DOHH2 (cell line): ENCODE data around the gene EVL.

Experiments
- H3F3A ChIP-seq: fragments of 200-600 bp; sonication (generic), shearing (Covaris generic); 2 replicates; pipeline ENCODE4 v1.6.0; 2016; ENCODE audit warnings: antibody characterized with exemption, mild to moderate bottlenecking; ENCODE audit not compliant: control insufficient read depth, insufficient read depth
- H3K27ac ChIP-seq: fragments of 200-600 bp; sonication (generic); 2 replicates; pipeline ENCODE4 v1.5.1; 2014; ENCODE audit warnings: low read depth, mild to moderate bottlenecking, low read length, moderate library complexity
- H3K27me3 ChIP-seq: fragments of 200-600 bp; sonication (generic); 2 replicates; pipeline ENCODE4 v1.6.1; 2014; ENCODE audit warnings: mild to moderate bottlenecking, low read length, mixed read lengths; ENCODE audit not compliant: control insufficient read depth
- H3K36me3 ChIP-seq: fragments of 200-600 bp; sonication (generic); 2 replicates; pipeline ENCODE4 v1.6.1; 2014; ENCODE audit warnings: mild to moderate bottlenecking, low read length, moderate library complexity, mixed read lengths; ENCODE audit not compliant: control insufficient read depth
- H3K4me1 ChIP-seq: fragments of 200-600 bp; sonication (generic); 2 replicates; pipeline ENCODE4 v1.6.1; 2014; ENCODE audit warnings: mild to moderate bottlenecking, low read length, mixed read lengths; ENCODE audit not compliant: control insufficient read depth
- H3K4me2 ChIP-seq: fragments of 200-600 bp; sonication (generic); 2 replicates; pipeline ENCODE4 v1.6.0; 2014; ENCODE audit warnings: mild to moderate bottlenecking, low read length, moderate library complexity
- H3K4me3 ChIP-seq: fragments of 200-600 bp; sonication (generic); 2 replicates; pipeline ENCODE4 v1.5.1; 2014; ENCODE audit warnings: mild to moderate bottlenecking, low read length, mixed read lengths
- H3K79me2 ChIP-seq: fragments of 200-600 bp; sonication (generic); 2 replicates; pipeline ENCODE4 v1.6.1; 2014; ENCODE audit warnings: mild to moderate bottlenecking, low read length, mixed read lengths; ENCODE audit not compliant: control insufficient read depth
- H3K9me2 ChIP-seq: fragments of 200-600 bp; sonication (generic); replicated peaks from 2 replicates; pipeline ENCODE4 v1.6.1; 2014; ENCODE audit warnings: mild to moderate bottlenecking, low read length, mixed read lengths; ENCODE audit not compliant: control insufficient read depth
- H3K9me3 ChIP-seq: fragments of 200-600 bp; sonication (generic); 2 replicates; pipeline ENCODE4 v1.6.1; 2014; ENCODE audit warnings: antibody characterized with exemption, low read length, mixed read lengths; ENCODE audit not compliant: control insufficient read depth, insufficient read depth
- H4K20me1 ChIP-seq: fragments of 200-600 bp; sonication (generic); 2 replicates; pipeline ENCODE4 v1.6.0; 2014; ENCODE audit warnings: low read depth, mild to moderate bottlenecking, antibody characterized with exemption, low read length, moderate library complexity; ENCODE audit not compliant: control insufficient read depth, insufficient read depth
- EZH2phosphoT487 ChIP-seq: fragments of 200-600 bp; sonication (generic); IDR thresholded peaks from 2 replicates; pipeline ENCODE4 v1.6.1; 2017; ENCODE audit warnings: borderline replicate concordance, mild to moderate bottlenecking, antibody characterized with exemption, low read length, moderate library complexity, mixed read lengths
- TF ChIP-seq, protein P1 (sequence below): fragments of 200-600 bp; sonication (generic); IDR thresholded peaks from one replicate; pipeline ENCODE4 v1.5.1; 2014; ENCODE audit warnings: antibody characterized with exemption, mild to moderate bottlenecking, low read depth, low read length; ENCODE audit not compliant: poor library complexity, severe bottlenecking

EVL gene

DNA sequence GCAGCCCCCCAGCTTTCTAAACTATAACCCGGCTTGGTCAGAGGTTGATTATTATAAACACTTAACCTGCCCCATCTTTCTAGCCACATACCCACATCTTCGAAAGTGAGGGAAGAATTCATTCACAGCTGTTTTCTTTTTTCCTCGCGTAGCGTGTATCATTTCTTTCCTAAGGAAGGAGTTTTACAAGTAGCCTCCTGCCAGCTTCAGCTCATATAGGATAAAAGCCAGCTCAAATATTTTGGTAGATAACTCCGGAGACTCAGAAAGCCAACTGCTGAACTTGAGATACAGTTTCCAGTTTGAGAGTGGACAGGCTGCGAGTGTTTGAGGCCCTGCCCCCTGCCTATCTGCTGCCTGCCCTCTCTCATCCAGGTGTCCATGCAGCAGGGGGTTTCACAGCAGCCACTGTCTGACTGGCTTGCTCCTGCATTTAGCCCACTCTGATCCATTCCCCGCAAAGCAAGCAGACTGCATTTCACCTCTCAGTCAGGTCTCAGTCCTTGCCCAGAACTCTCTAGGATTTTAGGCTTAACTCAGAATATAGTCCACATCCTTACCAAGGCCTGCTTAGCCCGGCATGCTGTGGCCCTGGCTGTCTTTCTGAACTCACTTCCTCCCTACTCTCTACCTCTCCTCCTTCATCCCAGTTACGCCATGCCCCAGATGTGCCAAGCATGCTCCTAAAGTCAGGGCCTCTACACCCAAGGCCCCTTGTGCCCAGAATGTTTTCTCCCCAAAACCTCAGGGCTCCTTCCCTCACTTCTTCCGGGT, 46.9 kb downstream of the EVL start:
- Histone ChIP-seq H3K36me3 (no peaks in the 10 kb centered on the region), H3K4me2 (no peak overlapping the region), H4K20me1 (no peaks in the 10 kb centered on the region), H3K9me2 (no peaks in the 10 kb centered on the region), H3K9me3 (no peaks in the 10 kb centered on the region), H3K79me2 (no peaks in the 10 kb centered on the region), H3K27ac (no peak overlapping the region), H3K4me1 (no peaks in the 10 kb centered on the region), H3K27me3 (no peaks in the 10 kb centered on the region), H3F3A (no peaks in the 10 kb centered on the region), H3K4me3 (no peak overlapping the region)
- no peak for TF ChIP-seq EZH2phosphoT487
- TF ChIP-seq, protein P1, sequence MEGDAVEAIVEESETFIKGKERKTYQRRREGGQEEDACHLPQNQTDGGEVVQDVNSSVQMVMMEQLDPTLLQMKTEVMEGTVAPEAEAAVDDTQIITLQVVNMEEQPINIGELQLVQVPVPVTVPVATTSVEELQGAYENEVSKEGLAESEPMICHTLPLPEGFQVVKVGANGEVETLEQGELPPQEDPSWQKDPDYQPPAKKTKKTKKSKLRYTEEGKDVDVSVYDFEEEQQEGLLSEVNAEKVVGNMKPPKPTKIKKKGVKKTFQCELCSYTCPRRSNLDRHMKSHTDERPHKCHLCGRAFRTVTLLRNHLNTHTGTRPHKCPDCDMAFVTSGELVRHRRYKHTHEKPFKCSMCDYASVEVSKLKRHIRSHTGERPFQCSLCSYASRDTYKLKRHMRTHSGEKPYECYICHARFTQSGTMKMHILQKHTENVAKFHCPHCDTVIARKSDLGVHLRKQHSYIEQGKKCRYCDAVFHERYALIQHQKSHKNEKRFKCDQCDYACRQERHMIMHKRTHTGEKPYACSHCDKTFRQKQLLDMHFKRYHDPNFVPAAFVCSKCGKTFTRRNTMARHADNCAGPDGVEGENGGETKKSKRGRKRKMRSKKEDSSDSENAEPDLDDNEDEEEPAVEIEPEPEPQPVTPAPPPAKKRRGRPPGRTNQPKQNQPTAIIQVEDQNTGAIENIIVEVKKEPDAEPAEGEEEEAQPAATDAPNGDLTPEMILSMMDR = no peak

DNA sequence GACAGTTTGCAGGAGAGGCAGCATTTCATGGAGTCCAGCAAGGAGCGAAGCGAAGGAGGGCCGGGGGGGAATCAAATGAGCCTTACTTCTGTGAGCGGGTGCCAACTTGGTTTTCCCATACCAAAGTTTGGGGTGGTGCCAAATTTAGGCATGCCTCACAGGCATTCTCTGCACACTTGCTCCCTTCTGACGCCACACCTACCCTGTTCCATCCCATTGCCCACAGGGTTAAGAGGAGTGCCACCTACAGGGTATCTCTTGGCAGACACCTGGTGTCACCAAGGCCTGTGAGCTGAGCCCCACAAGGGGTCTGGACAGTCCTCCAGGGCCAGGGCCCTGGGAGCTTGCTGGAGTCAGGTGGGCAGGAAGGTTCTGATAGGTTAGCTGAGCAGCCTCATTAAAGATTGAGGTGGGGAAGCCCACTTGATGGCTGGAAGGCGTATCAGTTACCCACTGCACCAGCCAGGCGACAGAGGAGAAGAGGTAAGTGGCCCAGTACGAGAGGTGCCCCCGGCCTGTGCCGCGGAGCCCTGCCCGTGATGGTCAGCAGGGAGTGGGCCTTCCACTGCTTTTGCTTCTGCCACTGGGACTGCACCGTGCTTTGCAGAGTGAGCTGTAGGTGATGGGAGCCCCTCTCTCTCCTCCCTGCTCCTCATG, 49.0 kb downstream of the EVL start:
- H3K4me2 ChIP-seq = no peak overlapping the region
- H3K27me3 ChIP-seq = no peaks in the 10 kb centered on the region
- TF ChIP-seq, protein P1 = no peak
- peaks cover 11% of the 10 kb centered on the region for H3K4me1 ChIP-seq
- no peaks in the 10 kb centered on the region for H3K36me3 ChIP-seq
- no peak overlapping the region for H3K4me3 ChIP-seq
- H3F3A ChIP-seq = no peaks in the 10 kb centered on the region
- no peaks in the 10 kb centered on the region for H3K9me2 ChIP-seq
- H4K20me1 ChIP-seq = no peaks in the 10 kb centered on the region
- H3K27ac ChIP-seq = no peak overlapping the region
- no peaks in the 10 kb centered on the region for H3K9me3 ChIP-seq
- no peaks in the 10 kb centered on the region for H3K79me2 ChIP-seq

DNA sequence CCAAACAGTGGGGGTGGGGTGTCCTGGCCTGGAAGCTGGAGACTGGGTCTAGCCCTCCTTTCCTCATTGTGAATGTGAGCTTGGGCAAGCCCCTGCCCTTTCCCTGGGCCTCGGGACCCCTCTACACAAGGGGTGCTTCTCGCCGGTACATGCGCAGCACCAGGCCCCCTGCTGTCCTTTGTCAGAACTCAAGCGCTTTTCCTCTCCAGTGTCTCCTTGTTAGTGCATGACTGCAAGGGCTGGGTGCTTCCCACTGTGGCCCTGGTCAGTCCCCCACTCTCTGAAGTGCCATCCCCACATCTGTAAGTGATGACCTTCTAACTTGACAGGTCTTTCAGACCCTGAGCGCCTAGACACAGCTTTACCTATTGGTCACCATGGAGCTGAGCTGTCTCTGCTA, 50.0 kb downstream of the EVL start:
- Histone ChIP-seq H3K4me1 (peaks cover 11% of the 10 kb centered on the region), H3K79me2 (no peaks in the 10 kb centered on the region), H3K4me3 (no peak overlapping the region), H3K27me3 (no peaks in the 10 kb centered on the region), H3K27ac (no peak overlapping the region), H3F3A (no peaks in the 10 kb centered on the region), H3K9me2 (no peaks in the 10 kb centered on the region), H3K36me3 (no peaks in the 10 kb centered on the region), H3K9me3 (no peaks in the 10 kb centered on the region), H4K20me1 (no peaks in the 10 kb centered on the region), H3K4me2 (no peak overlapping the region)
- TF ChIP-seq, protein P1 = no peak
- TF ChIP-seq EZH2phosphoT487 = no peak
